Epithelial cell of esophagus (primary cell): ENCODE measurements around the gene PRKG1.

Experiments used
- DNase-seq: peaks from one replicate; pipeline ENCODE4 v3.0.0; 2010; ENCODE audit warnings: low read depth
- H3K4me3 ChIP-seq: 2 replicates; pipeline ENCODE4 v1.5.1; 2011; ENCODE audit warnings: mild to moderate bottlenecking, low read length, control low read depth
- TF ChIP-seq, protein P1 (sequence below): IDR thresholded peaks from 2 replicates; pipeline ENCODE4 v1.5.1; 2011; ENCODE audit warnings: low read depth, mild to moderate bottlenecking, low read length, control low read depth, inconsistent platforms; ENCODE audit not compliant: insufficient read depth; ENCODE audit errors: missing control alignments

The PRKG1 gene

DNA sequence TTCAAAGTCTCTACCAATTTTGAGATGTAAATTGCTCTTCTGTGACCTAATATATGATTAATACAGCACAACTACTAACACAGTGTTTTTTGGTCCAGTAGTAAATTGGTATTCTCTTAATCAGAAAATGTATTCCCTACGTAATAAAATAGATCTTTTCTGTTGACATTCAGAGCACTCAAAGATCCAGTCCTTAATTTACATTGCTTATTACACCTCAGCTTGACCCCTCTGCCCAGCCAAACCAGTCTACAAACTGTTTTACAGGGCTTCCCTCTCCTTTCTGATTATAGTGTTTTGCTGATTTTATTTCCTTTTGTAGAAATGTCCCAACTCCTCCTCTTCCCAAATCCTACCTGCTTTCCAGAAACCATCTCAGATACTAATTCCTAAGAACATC is 293.4 kb downstream of the PRKG1 start:
- TF ChIP-seq, protein P1, sequence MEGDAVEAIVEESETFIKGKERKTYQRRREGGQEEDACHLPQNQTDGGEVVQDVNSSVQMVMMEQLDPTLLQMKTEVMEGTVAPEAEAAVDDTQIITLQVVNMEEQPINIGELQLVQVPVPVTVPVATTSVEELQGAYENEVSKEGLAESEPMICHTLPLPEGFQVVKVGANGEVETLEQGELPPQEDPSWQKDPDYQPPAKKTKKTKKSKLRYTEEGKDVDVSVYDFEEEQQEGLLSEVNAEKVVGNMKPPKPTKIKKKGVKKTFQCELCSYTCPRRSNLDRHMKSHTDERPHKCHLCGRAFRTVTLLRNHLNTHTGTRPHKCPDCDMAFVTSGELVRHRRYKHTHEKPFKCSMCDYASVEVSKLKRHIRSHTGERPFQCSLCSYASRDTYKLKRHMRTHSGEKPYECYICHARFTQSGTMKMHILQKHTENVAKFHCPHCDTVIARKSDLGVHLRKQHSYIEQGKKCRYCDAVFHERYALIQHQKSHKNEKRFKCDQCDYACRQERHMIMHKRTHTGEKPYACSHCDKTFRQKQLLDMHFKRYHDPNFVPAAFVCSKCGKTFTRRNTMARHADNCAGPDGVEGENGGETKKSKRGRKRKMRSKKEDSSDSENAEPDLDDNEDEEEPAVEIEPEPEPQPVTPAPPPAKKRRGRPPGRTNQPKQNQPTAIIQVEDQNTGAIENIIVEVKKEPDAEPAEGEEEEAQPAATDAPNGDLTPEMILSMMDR = no peak
- no peak for DNase-seq
- H3K4me3 ChIP-seq = no peak overlapping the region

DNA sequence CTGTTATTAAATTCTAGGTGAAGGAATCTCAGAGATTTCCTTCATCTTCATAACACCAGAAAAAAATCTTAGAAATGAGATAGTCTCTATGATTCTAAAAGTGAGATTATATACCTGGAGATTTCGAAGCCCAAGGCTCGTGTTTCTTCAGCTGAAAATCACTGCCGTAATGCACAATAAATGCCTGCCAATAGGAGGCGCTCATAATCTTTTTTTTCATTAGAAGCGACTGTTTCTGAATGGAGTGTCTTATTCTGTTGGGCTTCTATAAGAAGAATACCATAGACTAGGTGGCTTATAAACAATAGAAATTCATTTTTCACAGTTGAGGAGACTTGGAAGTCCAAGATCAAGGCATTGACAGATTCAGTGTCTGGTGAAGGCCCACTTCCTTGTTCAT is 294.7 kb downstream of the PRKG1 start:
- H3K4me3 ChIP-seq = no peak overlapping the region
- no peak for DNase-seq
- TF ChIP-seq, protein P1 = peak; percentile 21

DNA sequence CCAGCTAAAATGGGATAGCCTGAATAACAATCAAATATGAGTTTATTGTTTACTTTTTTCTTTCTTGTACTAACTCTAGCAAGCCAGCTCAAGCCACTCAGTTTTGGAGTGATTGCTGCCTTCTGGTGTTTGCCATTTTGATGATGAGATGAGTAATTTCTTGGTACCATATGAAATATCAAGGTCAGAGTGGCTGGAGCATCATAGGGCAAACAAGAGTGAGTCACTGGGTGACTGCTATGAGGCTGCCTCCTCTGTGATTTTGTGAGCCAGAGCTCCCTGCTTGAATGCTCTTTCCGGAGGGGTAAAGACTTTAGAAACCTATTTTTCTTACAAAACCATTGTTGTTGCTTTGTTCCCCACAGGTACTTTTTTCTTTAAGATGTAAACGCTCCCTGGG is 295.6 kb downstream of the PRKG1 start:
- TF ChIP-seq, protein P1 = no peak
- DNase-seq = peak; percentile 35
- H3K4me3 ChIP-seq = no peak overlapping the region

DNA sequence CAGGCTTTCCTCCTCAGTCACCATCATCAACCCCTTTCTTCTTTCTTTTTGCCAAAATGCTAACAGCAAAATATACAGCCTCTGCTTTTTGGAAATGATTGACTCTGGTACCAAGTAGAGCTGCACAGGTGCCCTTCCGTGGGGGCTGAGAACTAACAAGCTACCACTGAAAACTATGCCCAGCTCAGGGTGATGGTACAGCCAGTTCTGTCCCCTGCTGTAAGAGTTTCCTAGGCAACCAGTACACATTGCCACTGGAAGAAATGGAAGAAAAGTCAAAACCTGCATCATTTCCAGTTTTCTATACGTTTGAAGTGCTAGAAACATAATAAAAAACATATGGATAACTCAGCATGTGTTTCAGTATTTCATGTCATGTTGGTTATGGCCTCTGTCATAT is 297.5 kb downstream of the PRKG1 start:
- TF ChIP-seq, protein P1 = no peak
- no peak for DNase-seq
- no peak overlapping the region for H3K4me3 ChIP-seq

DNA sequence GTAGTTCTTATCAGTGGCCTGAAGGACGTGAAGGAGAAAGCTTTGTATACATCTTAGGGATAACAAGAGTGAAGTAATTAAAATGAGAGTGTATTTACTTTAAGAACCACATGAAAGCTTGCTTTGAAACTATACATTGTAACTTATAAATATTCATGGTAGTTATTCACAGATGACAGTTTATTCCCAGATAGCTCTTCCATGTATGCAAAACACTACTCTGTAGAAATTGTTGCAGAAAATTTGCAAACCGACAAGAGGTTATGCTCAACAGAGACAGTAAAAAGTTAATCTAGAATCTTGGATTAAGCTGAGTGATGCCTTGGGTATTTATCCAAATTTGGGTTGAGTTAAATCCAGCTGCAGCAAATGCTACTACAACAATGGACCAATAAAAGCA is 301.5 kb downstream of the PRKG1 start:
- TF ChIP-seq, protein P1 = no peak
- no peak overlapping the region for H3K4me3 ChIP-seq
- DNase-seq = no peak

DNA sequence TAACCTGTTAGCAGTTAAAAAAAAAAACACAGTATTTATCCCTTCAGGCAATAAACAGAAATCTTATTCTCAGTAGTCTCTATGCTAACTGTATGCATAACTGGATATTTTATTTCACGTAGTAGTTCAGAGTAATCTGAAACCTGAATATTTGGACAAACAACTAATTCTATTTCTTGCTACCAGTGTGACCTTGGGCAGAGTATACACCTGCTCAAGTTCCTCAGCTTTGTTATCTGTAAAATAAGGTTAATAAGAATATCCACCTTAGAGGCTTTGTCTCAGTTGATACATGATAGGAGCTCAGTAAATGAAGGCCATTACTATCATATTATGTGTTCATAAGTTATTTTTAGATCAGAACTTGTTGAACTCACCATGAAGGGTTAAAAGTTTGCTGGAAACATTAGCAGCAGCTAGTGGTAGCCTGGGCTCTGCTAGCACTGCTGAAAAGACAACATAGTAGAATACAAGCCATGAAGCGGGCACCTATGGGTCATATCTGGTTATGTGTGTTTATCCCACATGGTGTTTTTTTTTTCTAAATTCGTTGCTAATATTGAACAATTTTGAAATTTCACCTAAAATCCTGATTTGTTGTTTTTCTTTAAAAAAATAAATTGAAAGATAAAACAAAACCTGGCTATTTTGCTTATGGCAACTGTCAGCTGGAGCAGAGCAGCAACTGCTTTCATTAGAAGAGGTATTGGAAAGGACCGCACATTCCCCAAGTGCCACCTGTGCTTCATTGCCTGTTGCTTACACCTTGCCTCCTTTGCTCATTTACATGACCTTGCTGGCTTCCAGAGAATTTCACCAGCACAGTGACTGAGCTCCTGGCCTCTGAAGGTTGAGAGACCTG is 303.0 kb downstream of the PRKG1 start:
- no peak overlapping the region for H3K4me3 ChIP-seq
- TF ChIP-seq, protein P1 = no peak
- DNase-seq = no peak

DNA sequence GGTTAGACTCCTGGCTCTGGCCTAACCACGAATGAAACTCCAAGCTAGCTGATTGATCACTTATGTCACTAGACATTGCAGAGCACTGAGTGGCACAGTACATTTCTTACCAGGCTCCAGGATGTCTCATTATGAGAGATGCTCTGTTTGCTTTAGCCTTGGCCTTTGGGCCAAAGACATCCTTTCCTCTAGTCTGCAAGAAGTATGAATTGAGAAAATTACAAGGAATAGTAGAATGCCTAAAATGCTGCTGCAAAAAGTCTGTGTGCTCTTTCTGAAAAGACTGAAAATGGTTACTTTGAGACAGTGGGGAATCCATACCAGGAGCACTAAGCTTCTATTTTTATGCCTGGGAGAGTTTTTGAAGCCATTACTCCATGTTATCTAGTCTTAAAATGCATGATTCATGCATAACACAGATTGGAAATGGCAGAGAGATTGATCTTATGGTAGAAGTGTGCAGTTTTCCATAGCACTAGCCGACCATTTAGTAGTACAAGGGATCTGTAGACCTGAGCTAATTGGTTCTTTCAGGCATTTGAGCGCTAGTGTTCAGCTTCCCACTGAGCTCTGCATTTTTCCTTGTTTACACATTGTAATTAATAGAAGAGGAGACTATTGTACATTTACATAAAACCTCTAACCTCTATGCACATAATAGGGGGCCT is 303.8 kb downstream of the PRKG1 start:
- DNase-seq = no peak

More for the DNA sequence above, 303.8 kb downstream of the PRKG1 start:
- TF ChIP-seq, protein P1 = no peak
- no peak overlapping the region for H3K4me3 ChIP-seq
